Measurements from ENCODE around the gene MRPS31. TPM values are rescaled to one million over a fixed set of nuclear protein-coding genes. Genes with fewer than 3 reads are reported as not detected.

MRPS31 gene
- total RNA-seq, 1 donor from 2014 or later, result 61.5 TPM

DNA sequence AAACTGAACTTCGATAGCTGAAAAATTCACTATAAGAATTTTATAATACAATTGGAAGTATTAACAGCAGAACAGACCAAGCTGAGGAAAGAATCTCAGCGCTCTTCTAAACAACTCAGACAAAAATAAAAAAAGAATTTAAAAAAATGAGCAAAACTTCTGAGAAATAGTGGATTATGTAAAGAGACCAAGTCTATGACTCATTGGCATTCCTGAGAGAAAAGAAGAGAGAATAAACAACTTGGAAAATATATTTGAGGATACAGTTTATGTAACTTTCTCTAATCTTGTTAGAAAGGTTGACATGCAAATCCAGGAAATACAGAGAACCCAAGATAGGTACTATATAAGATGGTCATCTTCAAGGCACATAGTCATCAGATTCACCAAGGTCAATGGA is 43.8 kb upstream of the MRPS31 start:
- no peak for TF ChIP-seq EZH2phosphoT487 (IDR thresholded peaks at IDR 0.05)
- TF ChIP-seq EZH2 (IDR thresholded peaks at IDR 0.05), result no peak
- TF ChIP-seq, protein P1, sequence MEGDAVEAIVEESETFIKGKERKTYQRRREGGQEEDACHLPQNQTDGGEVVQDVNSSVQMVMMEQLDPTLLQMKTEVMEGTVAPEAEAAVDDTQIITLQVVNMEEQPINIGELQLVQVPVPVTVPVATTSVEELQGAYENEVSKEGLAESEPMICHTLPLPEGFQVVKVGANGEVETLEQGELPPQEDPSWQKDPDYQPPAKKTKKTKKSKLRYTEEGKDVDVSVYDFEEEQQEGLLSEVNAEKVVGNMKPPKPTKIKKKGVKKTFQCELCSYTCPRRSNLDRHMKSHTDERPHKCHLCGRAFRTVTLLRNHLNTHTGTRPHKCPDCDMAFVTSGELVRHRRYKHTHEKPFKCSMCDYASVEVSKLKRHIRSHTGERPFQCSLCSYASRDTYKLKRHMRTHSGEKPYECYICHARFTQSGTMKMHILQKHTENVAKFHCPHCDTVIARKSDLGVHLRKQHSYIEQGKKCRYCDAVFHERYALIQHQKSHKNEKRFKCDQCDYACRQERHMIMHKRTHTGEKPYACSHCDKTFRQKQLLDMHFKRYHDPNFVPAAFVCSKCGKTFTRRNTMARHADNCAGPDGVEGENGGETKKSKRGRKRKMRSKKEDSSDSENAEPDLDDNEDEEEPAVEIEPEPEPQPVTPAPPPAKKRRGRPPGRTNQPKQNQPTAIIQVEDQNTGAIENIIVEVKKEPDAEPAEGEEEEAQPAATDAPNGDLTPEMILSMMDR (IDR thresholded peaks at IDR 0.05), result no peak

DNA sequence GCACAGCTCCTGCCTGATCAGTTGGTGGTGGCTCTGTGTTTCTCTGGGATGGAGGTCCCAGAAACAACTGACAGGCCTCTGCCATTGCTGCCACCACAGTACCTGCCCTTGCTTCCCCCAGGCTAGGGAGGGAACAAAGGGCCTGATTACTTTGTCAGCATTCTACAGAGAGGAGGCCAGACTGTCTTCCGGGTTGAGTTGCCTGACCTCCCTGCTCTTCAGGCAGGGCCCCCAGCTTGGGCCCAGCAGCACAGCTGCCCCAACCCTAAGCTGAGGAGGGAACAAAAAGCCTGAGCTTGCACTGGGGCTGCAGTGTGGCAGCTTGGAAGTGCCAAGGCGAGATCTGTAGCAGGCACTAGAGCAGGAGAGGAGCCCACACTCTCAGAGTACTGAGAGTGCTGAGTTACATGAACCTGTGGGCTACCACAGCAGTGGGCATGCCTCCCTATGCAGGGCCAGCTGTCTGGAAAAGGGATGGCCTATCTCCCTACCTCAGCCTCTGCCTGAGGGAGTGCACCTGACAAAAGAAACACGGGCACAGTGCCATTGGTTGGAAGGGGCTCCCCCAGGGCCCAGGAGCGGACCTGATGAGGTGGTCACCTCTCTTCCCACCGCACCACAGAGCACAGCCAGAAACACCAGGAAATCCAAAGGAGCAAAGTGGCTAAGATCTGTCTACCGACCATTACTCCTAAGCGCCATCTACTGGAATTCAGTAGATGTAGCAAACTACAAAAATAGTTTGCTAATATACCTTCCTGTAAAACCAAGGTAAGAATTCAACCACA is 42.9 kb upstream of the MRPS31 start:
- Histone ChIP-seq H3K4me1 (no peaks in the 10 kb centered on the region), H3K9ac (no peak overlapping the region), H3K27ac (no peak overlapping the region), H3K4me2 (no peak overlapping the region), H2AFZ (replicated peaks) (no peak overlapping the region), H3K27me3 (no peaks in the 10 kb centered on the region), H3F3A (ENCODE audit: low read depth) (no peaks in the 10 kb centered on the region), H4K20me1 (ENCODE audit: low read depth) (no peaks in the 10 kb centered on the region), H3K79me2 (ENCODE audit: low read depth) (no peaks in the 10 kb centered on the region), H3K9me3 (ENCODE audit: low read depth) (peaks cover 3% of the 10 kb centered on the region), H3K36me3 (peaks cover 3% of the 10 kb centered on the region), H3K4me3 (no peak overlapping the region)
- Mint-ChIP-seq H3K27me3 (ENCODE audit: insufficient read depth, low read depth) (no peaks in the 10 kb centered on the region), H3K27ac (no peak overlapping the region), H3K9me3 (peaks cover 26% of the 10 kb centered on the region), H3K4me3 (no peak overlapping the region), H3K36me3 (peaks cover 43% of the 10 kb centered on the region), H3K4me1 (no peaks in the 10 kb centered on the region)
- TF ChIP-seq, protein P1 (IDR thresholded peaks at IDR 0.05), result peak; percentile 59
- TF ChIP-seq EZH2phosphoT487 (IDR thresholded peaks at IDR 0.05) (no peak), EZH2 (IDR thresholded peaks at IDR 0.05) (no peak)
- peak; percentile 41 for DNase-seq (ENCODE audit: low spot score)

More for the DNA sequence above, 43.8 kb upstream of the MRPS31 start:
- Histone ChIP-seq H4K20me1 (ENCODE audit: low read depth) (no peaks in the 10 kb centered on the region), H3K9ac (no peak overlapping the region), H3K27ac (no peak overlapping the region), H3F3A (ENCODE audit: low read depth) (no peaks in the 10 kb centered on the region), H3K36me3 (peaks cover under 1% of the 10 kb centered on the region), H3K9me3 (ENCODE audit: low read depth) (peaks cover 3% of the 10 kb centered on the region), H3K4me3 (no peak overlapping the region), H3K4me1 (no peaks in the 10 kb centered on the region), H3K4me2 (no peak overlapping the region), H2AFZ (replicated peaks) (no peak overlapping the region), H3K79me2 (ENCODE audit: low read depth) (no peaks in the 10 kb centered on the region), H3K27me3 (no peaks in the 10 kb centered on the region)
- no peaks in the 10 kb centered on the region for H3K4me1 Mint-ChIP-seq
- peaks cover 26% of the 10 kb centered on the region for H3K9me3 Mint-ChIP-seq
- H3K36me3 Mint-ChIP-seq, result peaks cover 33% of the 10 kb centered on the region
- no peak for DNase-seq (ENCODE audit: low spot score)
- no peaks in the 10 kb centered on the region for H3K27me3 Mint-ChIP-seq (ENCODE audit: insufficient read depth, low read depth)
- no peak overlapping the region for H3K27ac Mint-ChIP-seq
- no peak overlapping the region for H3K4me3 Mint-ChIP-seq

DNA sequence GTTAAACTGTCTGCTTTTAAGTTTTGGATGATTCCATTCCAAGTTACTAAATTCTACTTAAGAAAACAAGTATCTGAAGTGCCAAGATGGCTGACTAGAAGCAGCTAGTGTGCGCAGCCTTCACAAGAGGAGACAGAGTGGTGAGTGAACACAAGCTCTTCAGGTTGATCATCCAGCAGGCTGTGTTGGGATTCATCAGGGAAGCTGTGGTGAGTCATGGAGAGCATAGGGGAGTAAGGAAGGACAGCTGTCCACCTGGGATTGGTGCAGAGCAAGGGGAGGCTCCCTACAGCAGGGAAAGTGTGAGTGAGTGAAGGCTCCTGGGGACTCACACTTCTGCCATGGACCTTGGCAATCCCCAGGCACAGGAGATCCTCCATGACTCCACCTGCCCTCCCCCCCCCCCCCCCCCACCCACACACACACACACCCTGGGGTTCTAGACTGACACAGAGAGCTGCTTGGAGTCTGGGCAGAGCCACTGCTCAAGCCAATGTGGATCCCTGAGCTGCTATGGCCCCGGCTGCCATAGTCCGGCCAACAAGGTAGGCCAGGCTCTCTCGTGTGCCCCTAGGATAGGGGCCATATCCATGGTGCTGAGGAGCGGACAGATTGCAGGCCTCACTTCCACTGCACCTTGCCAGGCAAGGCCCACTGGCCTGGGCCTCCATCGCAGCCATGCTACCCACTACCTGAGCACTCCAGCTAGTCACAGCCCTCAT is 41.9 kb upstream of the MRPS31 start:
- no peaks in the 10 kb centered on the region for H4K20me1 ChIP-seq (ENCODE audit: low read depth)
- H3K4me1 Mint-ChIP-seq, result no peaks in the 10 kb centered on the region
- peaks cover 3% of the 10 kb centered on the region for H3K9me3 ChIP-seq (ENCODE audit: low read depth)
- peaks cover 46% of the 10 kb centered on the region for H3K36me3 Mint-ChIP-seq
- TF ChIP-seq, protein P1 (IDR thresholded peaks at IDR 0.05), result no peak
- TF ChIP-seq EZH2 (IDR thresholded peaks at IDR 0.05), result no peak
- no peak for TF ChIP-seq EZH2phosphoT487 (IDR thresholded peaks at IDR 0.05)
- H3K27me3 ChIP-seq, result no peaks in the 10 kb centered on the region
- H3K4me3 ChIP-seq, result no peak overlapping the region
- no peak overlapping the region for H3K9ac ChIP-seq
- no peak overlapping the region for H3K27ac Mint-ChIP-seq
- no peak for DNase-seq (ENCODE audit: low spot score)
- no peak overlapping the region for H2AFZ ChIP-seq (replicated peaks)
- H3K27ac ChIP-seq, result no peak overlapping the region
- peaks cover 3% of the 10 kb centered on the region for H3K36me3 ChIP-seq
- H3K4me1 ChIP-seq, result no peaks in the 10 kb centered on the region
- H3K4me3 Mint-ChIP-seq, result no peak overlapping the region
- H3K27me3 Mint-ChIP-seq (ENCODE audit: insufficient read depth, low read depth), result no peaks in the 10 kb centered on the region
- no peaks in the 10 kb centered on the region for H3K79me2 ChIP-seq (ENCODE audit: low read depth)
- H3K4me2 ChIP-seq, result no peak overlapping the region
- peaks cover 26% of the 10 kb centered on the region for H3K9me3 Mint-ChIP-seq
- no peaks in the 10 kb centered on the region for H3F3A ChIP-seq (ENCODE audit: low read depth)
